ENCODE measurements around the gene TBX1. TPM values are rescaled to one million over a fixed set of nuclear protein-coding genes. Genes with fewer than 3 reads are reported as not detected.

The TBX1 gene
- total and polyA plus RNA-seq, 2 of the 13 experiments (the other 11 are each of a cell fraction or from before 2014, with no cell fraction given) = not detected

DNA sequence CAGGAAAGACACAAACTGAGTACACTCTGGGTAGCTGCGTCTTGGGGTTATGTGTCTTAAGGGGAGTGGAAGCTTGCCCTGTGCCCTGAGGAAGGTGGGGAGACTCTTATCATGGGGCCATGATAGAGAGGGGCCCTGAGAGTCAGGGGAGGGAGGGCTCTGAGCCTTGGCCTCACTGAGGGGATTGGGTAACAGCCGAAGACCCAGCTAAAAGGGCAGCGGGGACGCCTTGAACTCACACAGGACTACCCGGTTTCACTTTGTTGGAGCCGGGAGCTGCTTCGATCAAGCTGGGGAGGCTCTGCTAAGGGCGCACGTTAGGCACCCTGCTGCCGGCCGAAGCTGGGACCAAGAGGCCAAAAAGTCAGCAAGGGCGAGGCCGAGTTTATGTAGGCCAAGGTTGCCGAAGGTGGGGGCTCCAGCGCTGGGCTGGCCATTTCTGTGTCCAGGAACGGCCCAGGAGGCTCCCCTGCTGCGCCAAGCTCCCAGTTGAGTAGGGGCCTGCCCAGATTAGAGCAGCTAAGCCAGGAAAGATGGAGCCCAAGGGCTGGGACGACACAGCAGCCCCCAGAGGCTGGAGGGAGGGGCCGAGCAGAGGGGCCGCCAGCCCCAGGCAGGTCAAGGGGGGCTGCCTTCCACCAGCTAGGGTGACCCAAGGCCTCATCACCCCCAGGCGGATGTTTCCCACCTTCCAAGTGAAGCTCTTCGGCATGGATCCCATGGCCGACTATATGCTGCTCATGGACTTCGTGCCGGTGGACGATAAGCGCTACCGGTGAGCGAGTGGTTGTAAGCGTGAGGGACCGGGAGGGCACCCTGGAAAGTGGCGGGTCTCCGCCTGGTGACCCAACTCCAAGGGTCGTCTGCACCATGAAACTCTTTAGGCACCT lies 2.2 kb downstream of the TBX1 start:
- peaks cover 29% of the 10 kb centered on the region for H3K4me1 ChIP-seq (ENCODE audit: insufficient read depth, low read length)
- TF ChIP-seq ZNF33B (CRISPR knock-in tag; IDR thresholded peaks at IDR 0.05) (no peak), ZSCAN9 (CRISPR knock-in tag; IDR thresholded peaks at IDR 0.05; ENCODE audit: borderline replicate concordance) (no peak), TRIM22 (IDR thresholded peaks at IDR 0.05) (no peak), ZNF674 (CRISPR knock-in tag; IDR thresholded peaks at IDR 0.05; ENCODE audit: low read depth) (no peak), MTF1 (CRISPR knock-in tag; IDR thresholded peaks at IDR 0.05) (no peak), ZC3H4 (CRISPR knock-in tag; IDR thresholded peaks at IDR 0.05; ENCODE audit: borderline replicate concordance) (no peak), HMG20A (CRISPR knock-in tag; IDR thresholded peaks at IDR 0.05; ENCODE audit: borderline replicate concordance) (no peak)
- TF ChIP-seq, protein P1, sequence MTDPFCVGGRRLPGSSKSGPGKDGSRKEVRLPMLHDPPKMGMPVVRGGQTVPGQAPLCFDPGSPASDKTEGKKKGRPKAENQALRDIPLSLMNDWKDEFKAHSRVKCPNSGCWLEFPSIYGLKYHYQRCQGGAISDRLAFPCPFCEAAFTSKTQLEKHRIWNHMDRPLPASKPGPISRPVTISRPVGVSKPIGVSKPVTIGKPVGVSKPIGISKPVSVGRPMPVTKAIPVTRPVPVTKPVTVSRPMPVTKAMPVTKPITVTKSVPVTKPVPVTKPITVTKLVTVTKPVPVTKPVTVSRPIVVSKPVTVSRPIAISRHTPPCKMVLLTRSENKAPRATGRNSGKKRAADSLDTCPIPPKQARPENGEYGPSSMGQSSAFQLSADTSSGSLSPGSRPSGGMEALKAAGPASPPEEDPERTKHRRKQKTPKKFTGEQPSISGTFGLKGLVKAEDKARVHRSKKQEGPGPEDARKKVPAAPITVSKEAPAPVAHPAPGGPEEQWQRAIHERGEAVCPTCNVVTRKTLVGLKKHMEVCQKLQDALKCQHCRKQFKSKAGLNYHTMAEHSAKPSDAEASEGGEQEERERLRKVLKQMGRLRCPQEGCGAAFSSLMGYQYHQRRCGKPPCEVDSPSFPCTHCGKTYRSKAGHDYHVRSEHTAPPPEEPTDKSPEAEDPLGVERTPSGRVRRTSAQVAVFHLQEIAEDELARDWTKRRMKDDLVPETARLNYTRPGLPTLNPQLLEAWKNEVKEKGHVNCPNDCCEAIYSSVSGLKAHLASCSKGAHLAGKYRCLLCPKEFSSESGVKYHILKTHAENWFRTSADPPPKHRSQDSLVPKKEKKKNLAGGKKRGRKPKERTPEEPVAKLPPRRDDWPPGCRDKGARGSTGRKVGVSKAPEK (CRISPR knock-in tag; IDR thresholded peaks at IDR 0.05; ENCODE audit: borderline replicate concordance) = no peak
- TF ChIP-seq, protein P2, sequence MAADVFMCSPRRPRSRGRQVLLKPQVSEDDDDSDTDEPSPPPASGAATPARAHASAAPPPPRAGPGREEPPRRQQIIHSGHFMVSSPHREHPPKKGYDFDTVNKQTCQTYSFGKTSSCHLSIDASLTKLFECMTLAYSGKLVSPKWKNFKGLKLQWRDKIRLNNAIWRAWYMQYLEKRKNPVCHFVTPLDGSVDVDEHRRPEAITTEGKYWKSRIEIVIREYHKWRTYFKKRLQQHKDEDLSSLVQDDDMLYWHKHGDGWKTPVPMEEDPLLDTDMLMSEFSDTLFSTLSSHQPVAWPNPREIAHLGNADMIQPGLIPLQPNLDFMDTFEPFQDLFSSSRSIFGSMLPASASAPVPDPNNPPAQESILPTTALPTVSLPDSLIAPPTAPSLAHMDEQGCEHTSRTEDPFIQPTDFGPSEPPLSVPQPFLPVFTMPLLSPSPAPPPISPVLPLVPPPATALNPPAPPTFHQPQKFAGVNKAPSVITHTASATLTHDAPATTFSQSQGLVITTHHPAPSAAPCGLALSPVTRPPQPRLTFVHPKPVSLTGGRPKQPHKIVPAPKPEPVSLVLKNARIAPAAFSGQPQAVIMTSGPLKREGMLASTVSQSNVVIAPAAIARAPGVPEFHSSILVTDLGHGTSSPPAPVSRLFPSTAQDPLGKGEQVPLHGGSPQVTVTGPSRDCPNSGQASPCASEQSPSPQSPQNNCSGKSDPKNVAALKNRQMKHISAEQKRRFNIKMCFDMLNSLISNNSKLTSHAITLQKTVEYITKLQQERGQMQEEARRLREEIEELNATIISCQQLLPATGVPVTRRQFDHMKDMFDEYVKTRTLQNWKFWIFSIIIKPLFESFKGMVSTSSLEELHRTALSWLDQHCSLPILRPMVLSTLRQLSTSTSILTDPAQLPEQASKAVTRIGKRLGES (CRISPR knock-in tag; IDR thresholded peaks at IDR 0.05; ENCODE audit: borderline replicate concordance) = no peak
- TF ChIP-seq, protein P3, sequence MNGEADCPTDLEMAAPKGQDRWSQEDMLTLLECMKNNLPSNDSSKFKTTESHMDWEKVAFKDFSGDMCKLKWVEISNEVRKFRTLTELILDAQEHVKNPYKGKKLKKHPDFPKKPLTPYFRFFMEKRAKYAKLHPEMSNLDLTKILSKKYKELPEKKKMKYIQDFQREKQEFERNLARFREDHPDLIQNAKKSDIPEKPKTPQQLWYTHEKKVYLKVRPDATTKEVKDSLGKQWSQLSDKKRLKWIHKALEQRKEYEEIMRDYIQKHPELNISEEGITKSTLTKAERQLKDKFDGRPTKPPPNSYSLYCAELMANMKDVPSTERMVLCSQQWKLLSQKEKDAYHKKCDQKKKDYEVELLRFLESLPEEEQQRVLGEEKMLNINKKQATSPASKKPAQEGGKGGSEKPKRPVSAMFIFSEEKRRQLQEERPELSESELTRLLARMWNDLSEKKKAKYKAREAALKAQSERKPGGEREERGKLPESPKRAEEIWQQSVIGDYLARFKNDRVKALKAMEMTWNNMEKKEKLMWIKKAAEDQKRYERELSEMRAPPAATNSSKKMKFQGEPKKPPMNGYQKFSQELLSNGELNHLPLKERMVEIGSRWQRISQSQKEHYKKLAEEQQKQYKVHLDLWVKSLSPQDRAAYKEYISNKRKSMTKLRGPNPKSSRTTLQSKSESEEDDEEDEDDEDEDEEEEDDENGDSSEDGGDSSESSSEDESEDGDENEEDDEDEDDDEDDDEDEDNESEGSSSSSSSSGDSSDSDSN (CRISPR knock-in tag; IDR thresholded peaks at IDR 0.05) = no peak
- H3K79me2 ChIP-seq (ENCODE audit: insufficient read depth, low read length) = no peaks in the 10 kb centered on the region
- no peak overlapping the region for H3K27ac ChIP-seq (ENCODE audit: extremely low read length, insufficient read depth, low read length)
- no peak overlapping the region for H3K9ac ChIP-seq (ENCODE audit: insufficient read depth, low read depth, low read length)
- H3K4me2 ChIP-seq (ENCODE audit: low read depth, low read length) = peak overlapping the region; percentile 69
- FAIRE-seq (no peak), ATAC-seq (0 out of 3 replicates have a peak, but pooled peaks have one; percentile 3), DNase-seq (ENCODE audit: low spot score) (no peak)
- BruUV-seq (replicated peaks) = no TSS peak
- H3K4me3 ChIP-seq (replicated peaks in 1 of 3; ENCODE audit: insufficient read depth in 1 of 3, low read depth in 2 of 3, low read length in 3 of 3) = peak overlapping the region in 1 of 3 experiments; percentile 59; a peak in 1 of 6 replicates
- H4K20me1 ChIP-seq (ENCODE audit: insufficient read depth, low read length) = no peaks in the 10 kb centered on the region
- CTCF ChIA-PET (ENCODE audit: low intra/inter-chr PET ratio, low total read pairs) = no interaction called here
- in situ Hi-C loops (cut with HindIII; ENCODE audit: extremely low pct_ligation_motif_present, low pct_unique_long_range_greater_than_20kb) (no loop called here), intact Hi-C loops (cut with micrococcal nuclease; ENCODE audit: unreplicated experiment) (no loop called here)
- POLR2A ChIA-PET = interaction anchor here (1.6 kb wide), 1 partner anchor 13 kb away, joined by 3 read pairs; no protein-coding TSS in a partner anchor
- H2AFZ ChIP-seq (ENCODE audit: low read length) = no peak overlapping the region
- H3K27me3 ChIP-seq (ENCODE audit: control insufficient read depth in 1 of 2, insufficient read depth in 2 of 2, low read length in 2 of 2) = peaks cover 18 to 86% of the 10 kb centered on the region in 2 experiments
- 79% methylated on average over 18 of the region's 34 CpGs for WGBS (ENCODE audit: low lambda C conversion rate)
- no peaks in the 10 kb centered on the region for H3K9me3 ChIP-seq (ENCODE audit: low read length)
- no peaks in the 10 kb centered on the region for H3K36me3 ChIP-seq (replicated peaks in 1 of 2; ENCODE audit: control insufficient read depth in 1 of 2, insufficient read depth in 2 of 2, low read length in 2 of 2)
